ENCODE data around the gene TSPAN3. TPM values are rescaled to one million over a fixed set of nuclear protein-coding genes. Genes with fewer than 3 reads are reported as not detected.

The TSPAN3 gene
- 10 to 100 TPM; 21.9 to 24.9 TPM for total RNA-seq

GRCh38 chr15:77070495-77071304 lies at the start of gene TSPAN3:
TSS of gene TSPAN3 (minus strand) at chr15:77071109. CDS start at chr15:77070954, 155 bp downstream.
- DNase-seq: peak; percentile 93
- no peaks in the 10 kb centered on the region for H3K36me3 Mint-ChIP-seq (ENCODE audit: low read depth)
- intact Hi-C loops (cut with micrococcal nuclease): loop anchor here (1.0 to 5.0 kb wide), 4 partner anchors 48 to 352 kb away; partner anchors contain the start of genes HMG20A and PEAK1
- no peaks in the 10 kb centered on the region for H3K9me3 Mint-ChIP-seq
- peak within 1 kb of the TSS; percentile 77 for H3K4me3 Mint-ChIP-seq
- CTCF ChIA-PET: no interaction called here
- H3K27ac Mint-ChIP-seq: peak within 1 kb of the TSS; percentile 71
- H3K27me3 Mint-ChIP-seq (ENCODE audit: low read depth): no peaks in the 10 kb centered on the region
- H3K4me1 Mint-ChIP-seq (ENCODE audit: low read depth): peaks cover 35% of the 10 kb centered on the region

DNA sequence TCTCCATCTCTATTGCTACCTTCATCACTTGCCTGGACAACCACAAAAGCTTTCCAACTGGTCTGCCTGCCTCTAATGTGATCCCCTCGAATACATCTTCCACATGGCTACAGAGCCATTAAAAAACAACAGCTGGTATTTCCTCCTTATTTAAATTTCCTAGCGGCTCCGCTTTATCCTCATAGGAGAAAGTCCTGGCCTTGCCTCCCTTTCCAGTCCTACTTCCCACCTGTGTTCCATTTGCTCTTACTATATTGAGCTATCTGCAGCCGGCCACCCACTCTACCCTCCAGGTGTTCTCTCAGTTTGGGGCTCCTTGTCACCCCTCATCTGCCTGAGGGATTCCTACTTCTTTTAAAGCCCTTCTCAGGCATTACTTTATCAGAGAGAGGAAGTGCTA lies 49.7 kb upstream of the TSPAN3 start:
- CTCF ChIA-PET: interaction anchor here (2.6 to 4.9 kb wide), 4 partner anchors 59 to 423 kb away, joined by 12 to 36 read pairs (median 20); no protein-coding TSS in a partner anchor
- Mint-ChIP-seq H3K27ac (no peak overlapping the region), H3K27me3 (ENCODE audit: low read depth) (no peaks in the 10 kb centered on the region), H3K9me3 (no peaks in the 10 kb centered on the region), H3K4me1 (ENCODE audit: low read depth) (peaks cover 8% of the 10 kb centered on the region), H3K36me3 (ENCODE audit: low read depth) (no peaks in the 10 kb centered on the region), H3K4me3 (no peak overlapping the region)
- DNase-seq: no peak
- intact Hi-C loops (cut with micrococcal nuclease): no loop called here

DNA sequence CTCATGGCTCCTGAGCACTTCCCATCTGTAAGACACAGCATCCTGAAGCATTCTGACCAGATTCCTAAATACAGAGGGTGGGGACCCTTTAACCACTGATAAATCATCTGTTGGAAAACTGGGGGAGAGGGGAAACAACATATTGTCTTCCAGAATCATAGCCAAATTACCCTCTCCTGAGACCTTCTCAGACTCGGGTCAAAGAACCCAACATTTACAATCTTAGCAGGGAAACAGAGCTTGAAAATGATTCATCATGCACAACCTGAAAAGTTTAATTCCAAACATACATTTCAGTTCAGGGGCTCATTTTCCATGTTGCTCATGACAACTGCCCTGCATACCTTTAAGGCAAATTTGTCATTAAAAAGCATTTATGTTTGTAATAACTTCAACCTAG lies 48.5 kb upstream of the TSPAN3 start:
- Mint-ChIP-seq H3K9me3 (no peaks in the 10 kb centered on the region), H3K27me3 (ENCODE audit: low read depth) (no peaks in the 10 kb centered on the region)
- CTCF ChIA-PET: interaction anchor here (0.7 to 4.9 kb wide), 13 partner anchors 12 to 427 kb away, joined by 3 to 36 read pairs (median 5); no protein-coding TSS in a partner anchor

GRCh38 chr15:77118882-77119321 lies 48.0 kb upstream of the TSPAN3 start:
- H3K36me3 Mint-ChIP-seq (ENCODE audit: low read depth): peaks cover under 1% of the 10 kb centered on the region
- no peak overlapping the region for H3K27ac Mint-ChIP-seq
- CTCF ChIA-PET: interaction anchor here (0.6 to 4.9 kb wide), 19 partner anchors 12 to 428 kb away, joined by 3 to 36 read pairs (median 4); no protein-coding TSS in a partner anchor
- no peak overlapping the region for H3K4me3 Mint-ChIP-seq
- no peaks in the 10 kb centered on the region for H3K9me3 Mint-ChIP-seq
- peaks cover 8% of the 10 kb centered on the region for H3K4me1 Mint-ChIP-seq (ENCODE audit: low read depth)
- intact Hi-C loops (cut with micrococcal nuclease): loop anchor here (1.0 to 5.0 kb wide), 4 partner anchors 68 to 424 kb away; no protein-coding TSS in a partner anchor
- no peaks in the 10 kb centered on the region for H3K27me3 Mint-ChIP-seq (ENCODE audit: low read depth)
- peak; percentile 64 for DNase-seq

More for the DNA sequence above, 48.5 kb upstream of the TSPAN3 start:
- Mint-ChIP-seq H3K4me1 (ENCODE audit: low read depth) (peaks cover 8% of the 10 kb centered on the region), H3K27ac (no peak overlapping the region), H3K4me3 (no peak overlapping the region), H3K36me3 (ENCODE audit: low read depth) (no peaks in the 10 kb centered on the region)
- no peak for DNase-seq
- intact Hi-C loops (cut with micrococcal nuclease): loop anchor here (2.0 to 5.0 kb wide), 2 partner anchors 68 to 147 kb away; no protein-coding TSS in a partner anchor

- CTCF ChIA-PET: interaction anchor here (0.8 to 1.0 kb wide), 2 partner anchors 427 to 429 kb away, joined by 4 read pairs; no protein-coding TSS in a partner anchor
- no peak overlapping the region for H3K4me3 Mint-ChIP-seq
- intact Hi-C loops (cut with micrococcal nuclease): loop anchor here (5.0 kb wide), 1 partner anchor 72 kb away; no protein-coding TSS in a partner anchor
- H3K4me1 Mint-ChIP-seq (ENCODE audit: low read depth): peaks cover 6% of the 10 kb centered on the region
- H3K36me3 Mint-ChIP-seq (ENCODE audit: low read depth): peaks cover 2% of the 10 kb centered on the region
- no peaks in the 10 kb centered on the region for H3K27me3 Mint-ChIP-seq (ENCODE audit: low read depth)
- no peak for DNase-seq
- H3K27ac Mint-ChIP-seq: no peak overlapping the region
- no peaks in the 10 kb centered on the region for H3K9me3 Mint-ChIP-seq
Observed at GRCh38 chr15:77115179-77115578, 44.3 kb upstream of the TSPAN3 start.

- no peak overlapping the region for H3K27ac Mint-ChIP-seq
- no peaks in the 10 kb centered on the region for H3K27me3 Mint-ChIP-seq (ENCODE audit: low read depth)
- H3K9me3 Mint-ChIP-seq: no peaks in the 10 kb centered on the region
- H3K4me3 Mint-ChIP-seq: no peak overlapping the region
- no peaks in the 10 kb centered on the region for H3K4me1 Mint-ChIP-seq (ENCODE audit: low read depth)
- DNase-seq: no peak
- peaks cover 2% of the 10 kb centered on the region for H3K36me3 Mint-ChIP-seq (ENCODE audit: low read depth)
- CTCF ChIA-PET: interaction anchor here (0.7 to 1.6 kb wide), 4 partner anchors 11 to 430 kb away, joined by 3 to 10 read pairs (median 3); no protein-coding TSS in a partner anchor
- intact Hi-C loops (cut with micrococcal nuclease): no loop called here
Observed at GRCh38 chr15:77112838-77113504, 42.1 kb upstream of the TSPAN3 start.

DNA sequence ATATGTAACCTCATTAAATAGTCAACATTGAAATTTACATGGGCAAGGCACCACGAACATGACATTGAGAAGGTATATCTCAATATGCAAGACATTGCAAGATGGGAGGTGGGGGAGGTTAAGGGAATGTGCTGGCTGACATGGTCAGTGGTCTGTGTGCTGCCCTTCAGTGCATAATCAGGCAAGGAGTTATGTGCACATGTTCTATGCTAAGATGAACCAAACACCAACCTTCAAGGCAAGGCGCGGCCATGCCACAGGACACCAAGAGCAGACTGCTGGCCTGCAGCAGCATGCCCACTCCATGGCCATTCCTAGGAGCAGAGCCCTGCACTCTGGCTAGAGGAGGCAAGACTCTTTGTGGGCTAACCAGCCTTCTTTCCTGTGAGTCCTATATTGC lies 40.9 kb upstream of the TSPAN3 start:
- Mint-ChIP-seq H3K4me3 (no peak overlapping the region), H3K4me1 (ENCODE audit: low read depth) (no peaks in the 10 kb centered on the region)
- intact Hi-C loops (cut with micrococcal nuclease): no loop called here

DNA sequence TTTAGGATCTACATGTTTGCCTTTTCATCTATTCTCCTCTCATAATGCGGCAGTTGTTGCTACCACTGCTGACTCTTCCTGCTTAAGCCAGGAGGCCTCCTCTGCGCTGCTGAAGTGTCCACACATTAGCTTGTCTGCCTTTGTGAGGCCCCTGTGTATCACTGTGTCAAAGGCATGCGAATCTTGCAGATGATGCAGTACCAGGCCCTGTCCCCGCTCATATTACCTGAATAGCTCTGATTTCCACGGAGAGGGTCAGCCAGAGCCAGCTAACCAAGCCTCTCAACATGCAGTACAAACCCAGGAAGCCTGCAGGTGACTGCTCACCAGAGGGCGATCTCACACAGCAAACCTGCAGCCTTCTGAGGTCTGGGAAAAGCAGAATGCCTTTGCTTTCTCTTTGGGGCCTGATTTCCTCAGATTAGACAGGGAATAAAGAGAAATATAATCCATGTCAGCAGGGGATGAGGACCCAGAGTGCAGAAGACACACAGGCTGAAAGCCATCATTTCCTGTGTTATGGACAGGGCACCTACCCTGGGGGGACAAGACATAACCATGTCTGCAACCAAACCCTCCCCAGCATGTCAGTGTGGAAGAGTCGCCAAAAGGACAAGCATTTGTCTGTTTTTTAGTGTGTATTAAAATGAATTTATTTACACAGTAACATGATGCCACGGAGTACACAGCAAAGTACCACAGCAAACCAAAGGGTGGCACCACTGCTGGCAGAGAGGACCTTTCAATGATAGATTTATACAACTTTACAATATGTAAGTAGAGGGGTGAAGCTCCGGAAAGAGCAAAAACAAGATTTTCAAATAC lies 36.8 kb upstream of the TSPAN3 start:
- H3K36me3 Mint-ChIP-seq (ENCODE audit: low read depth): no peaks in the 10 kb centered on the region
- no peak overlapping the region for H3K4me3 Mint-ChIP-seq
- CTCF ChIA-PET: interaction anchor here (0.7 to 8.2 kb wide), 14 partner anchors 10 to 436 kb away, joined by 3 to 36 read pairs (median 4); no protein-coding TSS in a partner anchor
- no peaks in the 10 kb centered on the region for H3K4me1 Mint-ChIP-seq (ENCODE audit: low read depth)
- intact Hi-C loops (cut with micrococcal nuclease): loop anchor here (1.0 kb wide), 1 partner anchor 436 kb away; no protein-coding TSS in a partner anchor
- no peaks in the 10 kb centered on the region for H3K9me3 Mint-ChIP-seq
- peak; percentile 71 for DNase-seq
- no peak overlapping the region for H3K27ac Mint-ChIP-seq
- no peaks in the 10 kb centered on the region for H3K27me3 Mint-ChIP-seq (ENCODE audit: low read depth)

More for the DNA sequence above, 40.9 kb upstream of the TSPAN3 start:
- no peaks in the 10 kb centered on the region for H3K27me3 Mint-ChIP-seq (ENCODE audit: low read depth)
- peaks cover 2% of the 10 kb centered on the region for H3K36me3 Mint-ChIP-seq (ENCODE audit: low read depth)
- H3K9me3 Mint-ChIP-seq: no peaks in the 10 kb centered on the region
- CTCF ChIA-PET: no interaction called here
- DNase-seq: no peak
- no peak overlapping the region for H3K27ac Mint-ChIP-seq

DNA sequence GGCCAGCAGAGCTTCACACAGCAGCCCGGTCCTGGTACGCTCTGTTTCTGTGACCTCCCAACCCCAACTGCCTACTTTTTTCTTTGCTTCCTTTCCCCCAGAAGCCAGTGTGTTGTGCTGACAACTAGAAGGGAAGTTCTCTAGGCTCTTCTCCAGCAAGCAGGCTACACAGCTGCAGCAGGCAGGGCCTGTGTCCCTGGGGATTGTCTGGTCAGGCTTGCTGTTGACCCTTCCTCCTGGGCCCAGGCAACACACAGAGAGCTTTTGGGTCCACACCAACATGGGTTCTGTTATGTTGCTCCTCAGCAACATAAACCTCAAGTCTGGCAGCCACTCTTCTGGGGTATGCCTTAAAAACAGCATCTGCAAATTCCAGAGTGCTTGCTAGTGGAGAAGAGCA lies 36.2 kb upstream of the TSPAN3 start:
- Mint-ChIP-seq H3K4me1 (ENCODE audit: low read depth) (no peaks in the 10 kb centered on the region), H3K27me3 (ENCODE audit: low read depth) (no peaks in the 10 kb centered on the region), H3K36me3 (ENCODE audit: low read depth) (no peaks in the 10 kb centered on the region), H3K27ac (no peak overlapping the region), H3K9me3 (no peaks in the 10 kb centered on the region), H3K4me3 (no peak overlapping the region)
- DNase-seq: no peak
- CTCF ChIA-PET: interaction anchor here (0.7 to 8.2 kb wide), 12 partner anchors 11 to 436 kb away, joined by 3 to 36 read pairs (median 4); no protein-coding TSS in a partner anchor
- intact Hi-C loops (cut with micrococcal nuclease): loop anchor here (1.0 kb wide), 1 partner anchor 436 kb away; no protein-coding TSS in a partner anchor

DNA sequence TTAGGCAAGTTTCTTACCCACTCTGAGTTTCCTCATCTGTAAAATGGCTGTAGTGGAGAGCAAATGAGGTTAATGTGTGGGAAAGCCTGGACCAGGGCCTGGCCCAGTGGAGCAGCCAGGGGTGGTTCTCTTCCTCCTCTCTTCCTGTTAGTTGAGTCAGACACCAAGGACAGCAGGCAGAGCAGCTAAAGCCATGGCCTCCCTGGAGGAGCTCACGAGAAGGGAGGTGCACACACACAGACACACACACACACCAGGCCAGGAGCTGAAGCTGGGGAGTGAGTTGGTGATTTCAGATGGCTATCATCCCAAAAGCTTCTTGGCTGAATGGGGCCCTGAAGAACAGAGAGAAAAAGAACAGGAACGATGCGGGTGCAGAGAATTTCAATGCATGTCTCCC lies 33.2 kb upstream of the TSPAN3 start:
- CTCF ChIA-PET: interaction anchor here (0.6 to 8.2 kb wide), 6 partner anchors 11 to 439 kb away, joined by 3 to 36 read pairs (median 9); no protein-coding TSS in a partner anchor
- no peak overlapping the region for H3K4me3 Mint-ChIP-seq
- intact Hi-C loops (cut with micrococcal nuclease): no loop called here

GRCh38 chr15:77099741-77100463 lies 29.0 kb upstream of the TSPAN3 start:
- intact Hi-C loops (cut with micrococcal nuclease): no loop called here
- CTCF ChIA-PET: no interaction called here
- H3K4me1 Mint-ChIP-seq (ENCODE audit: low read depth): no peaks in the 10 kb centered on the region
- no peaks in the 10 kb centered on the region for H3K27me3 Mint-ChIP-seq (ENCODE audit: low read depth)
- no peak overlapping the region for H3K4me3 Mint-ChIP-seq
- DNase-seq: no peak
- H3K9me3 Mint-ChIP-seq: no peaks in the 10 kb centered on the region
- no peak overlapping the region for H3K27ac Mint-ChIP-seq
- no peaks in the 10 kb centered on the region for H3K36me3 Mint-ChIP-seq (ENCODE audit: low read depth)

More for the DNA sequence above, 33.2 kb upstream of the TSPAN3 start:
- Mint-ChIP-seq H3K36me3 (ENCODE audit: low read depth) (no peaks in the 10 kb centered on the region), H3K9me3 (no peaks in the 10 kb centered on the region), H3K4me1 (ENCODE audit: low read depth) (no peaks in the 10 kb centered on the region), H3K27me3 (ENCODE audit: low read depth) (no peaks in the 10 kb centered on the region), H3K27ac (no peak overlapping the region)
- DNase-seq: no peak
